HuH-7 (cell line): ENCODE data around the gene GSC2.

Source experiments
- DNase-seq: peaks from one replicate; pipeline ENCODE4 v3.0.0; 2011; ENCODE audit warnings: low spot score

GSC2 gene

DNA sequence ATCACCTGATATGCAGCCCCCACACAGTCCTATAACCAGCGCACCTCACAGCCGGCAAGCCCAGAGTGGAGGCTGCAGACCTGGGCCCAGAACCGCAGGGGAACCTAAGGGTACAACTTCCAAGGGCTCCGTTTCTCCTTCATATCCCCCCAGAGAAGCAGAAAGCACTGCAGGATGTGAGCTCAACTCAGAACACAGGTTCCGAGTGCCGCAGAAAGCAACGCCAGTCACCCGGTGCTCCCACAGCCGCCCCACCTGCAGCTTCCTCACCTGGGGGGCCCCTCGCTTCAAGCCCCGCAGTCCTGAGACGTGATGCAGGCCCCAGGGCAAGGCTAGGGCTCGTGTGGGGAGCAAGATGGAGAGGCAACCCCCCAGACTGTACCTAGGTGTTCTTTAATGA is 16.5 kb downstream of the GSC2 start:
- no peak for DNase-seq

DNA sequence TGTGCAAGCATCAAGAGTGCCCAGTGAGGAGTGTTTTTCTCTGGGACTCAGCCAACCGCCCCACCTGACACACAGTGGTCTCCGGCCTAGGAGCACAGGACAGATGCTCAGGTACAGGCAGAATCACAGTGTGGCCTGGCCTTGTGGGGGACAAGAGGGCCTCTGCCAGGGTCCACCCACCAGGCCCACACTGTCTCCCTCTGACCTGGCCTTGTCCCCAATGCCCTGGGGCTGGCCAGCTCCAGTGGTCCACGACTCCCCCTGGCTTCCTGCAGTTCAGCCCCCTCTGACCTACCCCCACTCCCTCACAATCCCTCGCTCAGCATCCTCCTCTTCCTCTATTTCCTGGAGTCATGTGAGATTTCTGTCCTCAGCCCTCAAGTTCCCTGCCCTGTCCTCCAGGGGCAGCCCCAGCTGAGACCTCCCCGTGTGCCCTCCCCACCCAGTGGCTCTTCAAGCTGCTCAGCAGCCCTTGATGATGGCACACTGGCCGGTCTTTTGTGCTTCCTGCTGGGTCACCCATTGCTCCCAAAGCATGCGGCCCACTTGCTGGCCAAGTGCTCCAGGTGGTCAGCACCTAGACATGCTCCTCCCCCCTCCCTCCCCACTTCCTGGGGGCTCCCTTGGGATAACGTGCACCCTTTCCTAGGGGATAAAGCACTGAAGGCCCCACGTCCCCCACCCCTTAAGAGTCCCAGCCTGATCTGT is 17.2 kb downstream of the GSC2 start:
- no peak for DNase-seq

DNA sequence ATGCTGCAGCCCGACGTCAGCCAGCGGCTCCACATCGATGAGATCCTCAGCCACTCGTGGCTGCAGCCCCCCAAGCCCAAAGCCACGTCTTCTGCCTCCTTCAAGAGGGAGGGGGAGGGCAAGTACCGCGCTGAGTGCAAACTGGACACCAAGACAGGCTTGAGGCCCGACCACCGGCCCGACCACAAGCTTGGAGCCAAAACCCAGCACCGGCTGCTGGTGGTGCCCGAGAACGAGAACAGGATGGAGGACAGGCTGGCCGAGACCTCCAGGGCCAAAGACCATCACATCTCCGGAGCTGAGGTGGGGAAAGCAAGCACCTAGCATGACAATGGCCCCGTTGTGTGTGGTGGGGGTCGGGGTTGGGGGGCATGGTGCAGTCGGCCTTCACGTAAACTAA is 17.9 kb downstream of the GSC2 start:
- DNase-seq = no peak

DNA sequence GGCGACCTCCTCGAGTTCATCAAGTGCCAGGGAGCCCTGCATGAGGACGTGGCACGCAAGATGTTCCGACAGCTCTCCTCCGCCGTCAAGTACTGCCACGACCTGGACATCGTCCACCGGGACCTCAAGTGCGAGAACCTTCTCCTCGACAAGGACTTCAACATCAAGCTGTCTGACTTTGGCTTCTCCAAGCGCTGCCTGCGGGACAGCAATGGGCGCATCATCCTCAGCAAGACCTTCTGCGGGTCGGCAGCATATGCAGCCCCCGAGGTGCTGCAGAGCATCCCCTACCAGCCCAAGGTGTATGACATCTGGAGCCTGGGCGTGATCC is 18.4 kb downstream of the GSC2 start:
- DNase-seq = no peak

DNA sequence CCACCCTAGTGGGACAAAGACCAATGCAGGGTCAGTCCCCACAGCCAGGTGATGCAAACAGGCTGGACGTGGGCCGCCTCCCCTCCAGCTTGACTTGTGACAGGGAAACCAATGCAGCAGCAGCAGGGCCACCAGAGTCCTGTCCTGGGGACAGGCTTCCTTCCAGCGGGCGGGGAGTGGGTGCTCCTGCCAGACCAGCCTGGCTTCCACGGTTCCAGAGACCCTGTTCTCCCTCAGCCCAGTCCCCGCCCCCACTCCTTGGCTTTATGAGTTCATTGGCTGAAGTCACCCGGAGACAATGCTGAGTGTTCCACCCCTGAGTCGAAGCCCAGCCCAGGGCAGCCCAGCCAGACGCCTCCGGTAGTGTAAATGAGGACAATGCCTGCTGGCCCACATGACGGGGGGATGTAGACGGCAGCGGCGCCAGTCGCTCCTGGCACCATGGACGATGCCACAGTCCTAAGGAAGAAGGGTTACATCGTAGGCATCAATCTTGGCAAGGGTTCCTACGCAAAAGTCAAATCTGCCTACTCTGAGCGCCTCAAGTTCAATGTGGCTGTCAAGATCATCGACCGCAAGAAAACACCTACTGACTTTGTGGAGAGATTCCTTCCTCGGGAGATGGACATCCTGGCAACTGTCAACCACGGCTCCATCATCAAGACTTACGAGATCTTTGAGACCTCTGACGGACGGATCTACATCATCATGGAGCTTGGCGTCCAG is 19.0 kb downstream of the GSC2 start, which contains the start of gene TSSK2:
Gene TSSK2, plus strand, starts transcription at position 350 of the 726 bp plus-strand sequence. Its CDS starts 92 bp downstream, at position 442.
- no peak for DNase-seq

DNA sequence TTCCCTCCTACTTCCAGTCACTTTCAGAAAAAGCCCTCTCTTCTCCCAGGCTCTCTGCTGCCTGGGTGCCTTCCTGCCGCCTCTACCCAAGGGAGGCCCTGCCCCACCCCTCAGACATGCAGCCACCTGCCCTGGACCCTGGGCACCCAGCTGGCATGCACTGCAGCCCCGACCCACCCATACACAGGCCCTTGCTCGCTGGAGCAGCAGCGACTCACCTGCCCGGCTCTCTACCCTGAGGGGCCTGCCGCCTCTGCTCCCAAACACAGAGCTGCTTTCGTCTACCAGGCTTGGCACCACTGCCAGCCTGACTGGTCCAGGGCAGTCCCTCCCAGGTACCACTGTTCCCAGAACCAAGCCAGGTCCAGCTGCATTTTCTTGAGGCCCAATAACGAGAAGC is 20.2 kb downstream of the GSC2 start:
- no peak for DNase-seq

DNA sequence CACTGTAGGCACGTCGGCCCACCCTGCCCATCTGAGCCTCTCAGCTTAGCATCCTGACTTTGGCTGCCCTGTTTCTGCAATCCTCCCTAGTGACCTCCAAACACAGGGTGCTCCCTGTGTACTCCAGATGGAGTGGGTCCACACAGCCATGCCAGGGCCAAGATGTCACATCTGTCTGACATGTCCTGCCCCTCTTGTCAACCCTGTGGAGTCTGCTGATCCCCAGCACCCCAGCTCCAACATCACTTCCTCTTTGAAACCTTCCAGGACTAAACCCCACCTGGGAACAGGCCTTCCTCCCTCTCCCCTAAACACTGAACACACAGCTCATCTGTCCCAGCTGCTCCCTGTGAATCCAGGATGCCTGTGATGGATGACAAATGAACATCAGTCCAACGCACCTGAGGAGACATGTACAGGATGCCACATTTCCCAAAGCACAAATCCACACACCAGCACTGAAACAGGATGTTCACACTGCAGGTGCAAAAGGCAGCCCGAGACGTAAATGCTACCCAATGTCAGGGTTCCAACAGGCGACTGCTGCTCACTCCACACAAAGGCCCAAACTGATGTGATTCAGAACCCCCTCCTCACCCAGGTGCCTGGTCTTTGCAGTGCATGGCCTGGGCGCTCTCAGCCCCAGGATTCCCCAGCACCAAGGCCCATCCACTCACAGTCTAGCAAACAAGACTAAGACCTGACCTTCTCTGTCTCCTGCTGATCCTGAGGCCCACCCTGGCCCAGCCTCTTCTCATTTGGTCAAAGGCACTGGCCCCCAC is 21.0 kb downstream of the GSC2 start:
- DNase-seq = no peak

DNA sequence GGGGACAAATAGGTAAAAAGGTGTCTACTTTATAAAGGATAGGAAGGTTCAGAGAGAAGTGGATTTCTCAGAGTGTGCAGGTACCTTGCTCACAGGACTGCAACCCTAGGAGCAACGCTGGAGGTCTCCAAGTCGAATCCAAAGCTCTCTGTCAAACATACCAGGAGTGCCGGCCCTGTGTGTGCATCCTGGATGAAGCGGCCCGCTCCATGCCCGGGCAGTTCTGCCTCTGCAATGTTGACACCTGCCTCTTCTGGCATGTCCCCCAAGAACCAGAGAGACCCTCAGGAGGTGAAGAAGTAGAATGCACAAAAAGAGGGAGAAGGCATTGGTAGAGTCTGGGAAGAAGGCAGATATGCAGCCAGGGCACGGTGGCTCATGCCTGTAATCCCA is 22.1 kb downstream of the GSC2 start:
- DNase-seq = no peak

DNA sequence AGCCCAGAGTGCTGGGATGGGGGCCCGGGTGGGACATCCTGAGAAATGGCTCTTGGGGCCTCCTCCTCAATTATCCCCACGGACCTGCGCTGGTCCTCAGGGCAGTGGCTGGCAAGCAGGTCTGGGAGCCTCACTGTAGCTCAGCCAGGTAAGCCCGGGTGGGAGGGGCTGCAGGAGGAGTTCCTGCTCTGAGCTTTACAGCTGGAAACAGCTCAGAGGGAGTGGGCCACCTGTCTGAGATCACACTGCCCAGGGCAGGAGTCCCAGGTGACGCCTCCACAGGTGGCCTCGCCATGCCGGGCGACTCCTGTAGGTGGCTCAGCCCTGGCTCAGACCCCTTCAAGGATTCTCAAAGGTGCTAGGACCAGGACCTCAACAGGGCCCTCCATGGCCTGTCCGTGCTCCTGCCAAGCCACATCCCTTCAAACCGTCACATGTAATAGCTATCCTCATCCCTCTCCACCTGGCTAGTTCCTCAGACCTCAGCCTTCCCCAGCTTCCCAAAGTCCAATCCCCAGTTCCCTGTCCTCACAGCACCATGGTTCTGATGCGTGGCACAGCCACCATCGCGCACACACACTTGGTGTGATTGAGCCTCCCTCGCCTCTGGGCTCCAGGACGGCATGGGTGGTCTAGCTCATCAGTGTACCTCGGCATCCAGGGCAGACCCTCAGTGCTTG is 22.6 kb downstream of the GSC2 start:
- DNase-seq = no peak

DNA sequence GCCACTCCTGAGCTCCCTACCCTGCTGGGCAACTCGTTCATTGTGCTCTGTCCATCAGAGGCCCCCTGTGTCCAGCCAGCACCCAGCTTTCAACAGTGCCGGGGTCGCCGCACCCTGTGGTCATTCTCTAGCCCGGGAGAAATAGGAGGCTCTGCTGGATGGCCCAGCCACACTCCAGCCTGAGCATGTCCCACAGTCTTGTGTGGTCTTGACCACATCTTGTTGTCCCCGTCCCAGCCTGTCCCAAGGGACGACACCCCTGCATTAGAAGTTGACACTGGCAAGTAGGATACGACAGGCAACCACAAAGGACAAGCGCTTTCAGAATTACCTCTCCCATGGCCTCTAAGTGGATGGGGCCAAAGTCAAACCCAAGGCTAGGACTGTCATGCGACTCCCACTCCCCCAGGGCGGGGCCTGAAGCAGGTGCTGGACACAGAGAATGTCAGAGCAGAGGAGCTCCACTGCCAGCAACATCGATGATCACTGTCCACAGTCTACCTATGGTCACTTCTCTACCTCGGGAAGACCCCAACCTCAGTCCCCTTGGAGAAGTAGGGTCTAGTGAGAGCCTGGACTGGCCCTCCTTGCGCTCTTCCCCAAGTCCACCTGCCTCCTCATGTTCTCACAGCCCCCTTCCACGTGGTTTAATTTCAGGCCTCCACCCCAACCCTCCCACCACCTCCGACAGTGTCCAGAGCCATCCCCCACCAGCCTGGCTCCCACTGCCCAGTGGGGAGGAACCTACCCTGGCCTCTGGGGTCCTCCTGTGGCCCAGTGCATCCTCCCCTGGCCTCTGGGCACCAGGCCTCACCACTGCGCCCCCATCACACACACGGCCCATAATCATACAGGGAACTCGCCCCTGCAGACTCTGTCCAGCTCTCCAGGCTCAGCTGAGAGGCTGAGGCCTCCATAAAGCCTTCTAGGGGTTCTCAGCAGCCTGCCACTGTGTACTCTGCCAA is 23.5 kb downstream of the GSC2 start:
- DNase-seq = no peak

DNA sequence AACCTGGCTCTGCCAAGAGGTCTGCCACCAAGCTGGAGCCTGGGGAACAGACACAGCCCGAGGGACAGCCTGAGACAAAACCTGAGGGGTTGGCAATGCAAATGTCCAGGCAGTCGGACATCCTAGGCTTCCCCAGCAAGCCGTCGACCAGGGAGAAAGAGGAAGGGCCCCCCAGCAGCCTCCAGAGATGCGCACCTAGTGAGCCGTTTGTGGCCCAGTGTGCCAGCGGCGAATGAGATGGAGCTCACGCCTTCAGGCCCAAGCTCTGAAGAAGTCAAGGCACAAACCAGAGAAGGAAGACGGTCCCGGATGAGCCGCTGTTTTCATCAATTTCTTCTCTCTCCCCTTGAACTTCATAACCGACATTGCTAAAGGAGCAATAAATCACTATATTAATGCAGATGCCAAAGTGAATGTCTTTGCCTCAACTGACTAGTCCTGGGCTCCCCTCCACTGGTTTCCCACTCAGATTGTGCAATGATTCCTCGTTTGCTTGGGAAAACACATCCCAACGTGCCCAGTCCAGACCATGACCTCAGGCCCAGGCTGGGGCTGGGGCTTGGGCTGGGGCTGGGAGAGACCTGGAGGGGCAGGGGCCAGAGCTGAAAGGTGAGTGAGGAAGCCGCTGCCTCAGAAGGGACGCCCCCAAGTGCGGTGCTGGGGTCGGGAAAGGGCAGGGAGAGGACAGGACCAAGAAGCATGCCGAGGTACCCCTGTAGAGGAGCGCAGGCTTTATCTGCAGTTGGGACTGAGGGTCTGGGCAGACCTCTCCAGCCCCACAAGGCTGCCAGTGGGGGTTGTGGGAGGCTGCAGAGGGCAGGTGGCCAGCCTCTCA is 24.4 kb downstream of the GSC2 start:
- no peak for DNase-seq

DNA sequence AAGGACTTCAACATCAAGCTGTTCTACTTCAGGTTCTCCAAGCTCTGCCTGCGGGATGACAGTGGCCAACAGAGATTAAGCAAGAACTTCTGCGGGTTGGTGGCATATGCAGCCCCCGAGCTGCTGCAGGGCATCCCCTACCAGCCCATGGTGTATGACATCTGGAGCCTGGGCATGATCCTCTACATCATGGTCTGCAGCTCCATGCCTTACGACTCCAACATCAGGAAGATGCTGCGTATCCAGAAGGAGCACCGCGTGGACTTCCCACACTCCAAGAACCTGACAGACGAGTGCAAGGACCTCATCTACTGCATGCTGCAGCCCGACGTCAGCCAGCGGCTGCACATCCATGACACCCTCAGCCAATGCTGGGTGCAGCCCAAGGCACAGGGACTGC is 25.1 kb downstream of the GSC2 start:
- DNase-seq = no peak

DNA sequence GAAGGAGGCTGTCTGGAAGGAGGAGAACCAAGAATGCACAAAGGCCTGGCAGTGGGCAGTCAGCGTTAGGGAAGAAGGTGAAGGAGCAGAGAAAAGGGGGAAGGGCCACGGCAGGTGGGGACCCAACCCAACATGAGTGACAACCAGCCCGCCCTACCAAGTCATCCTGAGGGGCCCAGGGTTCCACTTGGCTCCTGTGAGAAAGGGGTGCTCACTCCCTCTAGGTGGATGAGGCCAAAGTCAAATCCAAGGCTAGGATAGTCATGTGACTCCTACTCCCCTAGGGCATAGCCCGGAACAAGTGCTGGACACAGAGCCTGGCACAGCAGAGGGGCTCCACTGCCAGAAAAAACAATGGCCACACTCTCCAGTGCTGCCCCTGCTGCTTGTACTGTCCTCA is 25.7 kb downstream of the GSC2 start:
- no peak for DNase-seq

DNA sequence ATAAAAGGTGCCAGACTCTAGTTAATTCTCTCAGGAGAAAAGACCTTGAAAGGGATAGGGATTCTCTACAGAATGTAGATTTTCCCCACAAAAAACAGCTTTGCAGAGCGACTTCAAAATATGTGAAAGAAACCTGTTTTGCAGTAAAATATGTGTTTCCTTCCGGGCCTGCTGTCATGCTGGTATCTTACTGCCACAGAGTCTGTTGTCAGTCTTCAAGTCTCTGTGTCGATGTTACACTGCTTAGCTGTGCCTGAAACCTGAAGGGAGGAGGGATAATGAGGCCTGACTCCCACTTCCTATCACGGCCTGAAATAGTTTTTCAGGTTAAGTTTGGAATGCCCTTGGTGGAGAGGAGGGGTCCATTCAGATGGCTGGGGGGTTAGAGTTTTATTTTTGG is 26.2 kb downstream of the GSC2 start:
- no peak for DNase-seq

DNA sequence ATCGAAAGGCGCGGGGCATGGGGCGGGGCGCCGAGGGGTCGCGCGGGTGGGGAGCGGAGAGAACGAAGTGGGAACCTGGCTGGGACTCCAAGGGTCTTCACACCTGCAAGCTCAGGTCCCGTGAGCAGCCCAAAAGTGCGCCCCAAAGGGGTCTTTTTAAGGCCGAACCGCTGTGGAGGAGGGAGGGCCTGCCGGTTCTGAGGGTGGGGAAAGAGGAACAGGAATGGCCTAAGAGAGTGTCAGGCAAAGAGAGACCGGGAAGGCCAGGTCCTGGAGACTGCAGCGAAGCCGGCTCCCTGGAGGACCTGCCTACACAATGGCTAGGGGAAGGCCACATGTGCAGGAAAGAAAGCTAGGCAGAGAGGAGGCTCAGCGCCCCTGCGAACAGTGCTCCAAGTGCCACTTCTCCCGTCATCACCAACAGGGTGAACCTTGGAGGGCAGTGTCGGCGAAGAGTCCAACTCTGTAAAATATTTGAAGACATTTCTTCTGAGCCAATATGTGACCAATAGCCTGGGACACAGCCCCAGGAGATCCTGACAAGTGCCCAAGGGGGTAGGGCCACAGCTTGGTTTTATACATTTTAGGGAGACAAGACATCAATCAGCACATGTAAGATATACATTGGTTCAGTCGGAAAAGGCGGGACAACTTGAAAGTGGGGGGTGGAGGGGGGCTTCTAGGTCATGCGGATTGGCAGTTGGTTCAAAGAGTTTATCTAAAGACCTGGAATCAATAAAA is 27.2 kb downstream of the GSC2 start:
- DNase-seq = peak; percentile 67

DNA sequence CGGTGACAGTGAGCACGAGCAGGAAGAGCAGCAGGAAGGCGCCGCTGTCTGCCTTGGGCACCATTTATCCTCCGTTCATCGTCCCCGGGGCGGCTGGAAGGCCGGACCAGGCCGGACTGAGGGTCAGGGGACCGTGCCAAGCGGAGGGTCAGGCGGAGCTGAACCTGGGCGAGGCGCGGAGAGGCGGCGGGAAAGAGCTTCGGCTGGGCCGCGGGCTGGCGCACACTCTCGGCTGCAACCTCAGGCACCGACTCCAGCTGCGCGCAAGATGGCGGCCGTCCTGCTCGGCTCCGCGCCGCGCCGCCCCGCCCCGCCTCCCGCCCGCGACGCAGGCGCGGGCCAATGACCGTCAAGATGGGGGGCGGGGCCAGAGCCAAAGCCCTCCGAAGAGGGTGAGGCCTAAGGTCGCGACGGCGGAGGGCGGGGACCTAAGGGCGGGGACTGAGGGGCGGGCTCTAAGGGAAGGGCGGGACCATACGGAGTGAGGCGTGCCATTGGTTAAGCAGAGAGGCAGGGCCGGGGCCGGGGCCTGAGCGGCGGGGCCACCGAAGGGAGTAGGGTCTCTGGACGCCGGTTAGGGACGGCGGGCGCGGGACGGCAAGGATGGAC is 27.8 kb downstream of the GSC2 start, which contains the start of gene DGCR2:
Gene DGCR2, minus strand, starts transcription at position 270 of the 609 bp plus-strand sequence. Its CDS starts 206 bp downstream, at position 64.
- peak; percentile 98 for DNase-seq

DNA sequence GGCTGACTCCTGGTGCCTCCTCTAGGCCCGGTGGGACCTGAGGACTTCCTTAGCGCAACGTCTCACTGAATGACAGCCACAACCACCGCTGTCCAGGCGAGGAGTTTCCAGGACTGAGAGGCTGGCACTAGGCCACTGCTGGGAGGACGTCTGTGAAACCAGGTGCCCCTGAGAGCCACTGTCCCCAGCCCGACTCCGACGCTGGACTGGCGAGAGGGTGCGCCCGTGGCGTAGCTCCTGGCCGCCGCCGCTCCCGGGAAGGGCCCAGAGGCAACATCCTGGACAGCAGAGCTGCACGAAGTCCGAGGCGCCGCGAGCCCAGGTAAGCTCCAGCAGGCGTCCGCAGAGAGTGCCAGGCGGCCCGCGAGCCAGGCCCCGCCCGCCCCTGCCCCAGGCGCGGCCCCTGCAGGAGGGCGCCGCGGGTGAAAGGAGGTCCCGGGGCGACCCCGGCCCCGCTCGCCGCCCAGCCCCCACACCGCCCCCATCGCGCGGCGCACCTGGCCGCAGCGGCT is 28.4 kb downstream of the GSC2 start:
- peak; percentile 48 for DNase-seq

DNA sequence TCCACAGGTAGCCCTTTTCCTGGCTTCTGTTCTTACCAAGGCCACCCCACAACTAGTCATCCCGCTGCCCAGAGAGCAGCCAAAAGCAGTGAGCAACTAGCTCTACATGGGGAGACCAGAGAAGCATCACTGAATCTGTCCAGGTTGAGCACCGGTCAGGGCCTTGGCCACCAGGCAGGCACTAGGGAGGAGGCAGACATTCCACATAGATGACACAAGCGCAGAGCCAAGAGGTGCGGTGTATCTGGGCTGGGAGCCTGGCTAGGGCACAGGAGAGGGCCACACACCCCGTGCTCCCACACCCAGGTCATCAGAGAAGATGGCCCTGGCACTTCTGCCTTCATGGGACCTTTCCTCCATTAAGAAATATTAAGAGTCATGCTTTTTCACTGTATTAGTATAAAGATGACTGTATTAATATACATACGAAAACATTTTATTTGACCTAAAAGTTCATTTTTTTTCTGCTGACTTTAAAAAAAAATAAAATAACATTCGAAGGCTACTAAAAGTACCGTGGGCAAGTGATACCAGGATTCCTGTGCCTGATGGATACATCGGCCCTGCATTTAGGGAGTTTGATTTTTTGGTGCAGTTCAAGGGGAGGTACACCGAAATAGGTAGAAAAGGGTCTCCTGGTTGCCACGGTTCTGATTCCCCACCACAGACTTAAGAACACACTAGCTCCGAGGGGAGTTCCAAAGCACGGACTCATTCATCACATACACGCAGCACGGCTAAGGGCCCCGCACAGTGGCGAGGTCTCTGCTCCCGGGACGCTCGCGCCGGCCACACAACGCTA is 29.1 kb downstream of the GSC2 start:
- DNase-seq = peak; percentile 71
